ENCODE measurements around the gene MRPL48. TPM values are rescaled to one million over a fixed set of nuclear protein-coding genes. Genes with fewer than 3 reads are reported as not detected.

MRPL48 gene
- total and polyA plus RNA-seq, 10 donors, result 10.7 to 46.6 (median 25.3) TPM

- Histone ChIP-seq H3K4me3 (no peak overlapping the region), H3K36me3 (peaks cover 0 to 61% (median 24%) of the 10 kb centered on the region in 6 donors), H3K9me3 (no peaks in the 10 kb centered on the region), H3K27ac (no peak overlapping the region), H3K27me3 (replicated peaks in 1 of 7) (no peaks in the 10 kb centered on the region), H3K4me1 (no peaks in the 10 kb centered on the region)
- DNase-seq, result no peak
- TF ChIP-seq, protein P1, sequence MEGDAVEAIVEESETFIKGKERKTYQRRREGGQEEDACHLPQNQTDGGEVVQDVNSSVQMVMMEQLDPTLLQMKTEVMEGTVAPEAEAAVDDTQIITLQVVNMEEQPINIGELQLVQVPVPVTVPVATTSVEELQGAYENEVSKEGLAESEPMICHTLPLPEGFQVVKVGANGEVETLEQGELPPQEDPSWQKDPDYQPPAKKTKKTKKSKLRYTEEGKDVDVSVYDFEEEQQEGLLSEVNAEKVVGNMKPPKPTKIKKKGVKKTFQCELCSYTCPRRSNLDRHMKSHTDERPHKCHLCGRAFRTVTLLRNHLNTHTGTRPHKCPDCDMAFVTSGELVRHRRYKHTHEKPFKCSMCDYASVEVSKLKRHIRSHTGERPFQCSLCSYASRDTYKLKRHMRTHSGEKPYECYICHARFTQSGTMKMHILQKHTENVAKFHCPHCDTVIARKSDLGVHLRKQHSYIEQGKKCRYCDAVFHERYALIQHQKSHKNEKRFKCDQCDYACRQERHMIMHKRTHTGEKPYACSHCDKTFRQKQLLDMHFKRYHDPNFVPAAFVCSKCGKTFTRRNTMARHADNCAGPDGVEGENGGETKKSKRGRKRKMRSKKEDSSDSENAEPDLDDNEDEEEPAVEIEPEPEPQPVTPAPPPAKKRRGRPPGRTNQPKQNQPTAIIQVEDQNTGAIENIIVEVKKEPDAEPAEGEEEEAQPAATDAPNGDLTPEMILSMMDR (IDR thresholded peaks at IDR 0.05 in 8 of 11, conservative IDR thresholded peaks at IDR 0.05 in 3 of 11), result no peak
- no peak for TF ChIP-seq POLR2AphosphoS5 (IDR thresholded peaks at IDR 0.05)
- TF ChIP-seq POLR2A (IDR thresholded peaks at IDR 0.05), result no peak
- intact Hi-C loops (cut with DNase I; ENCODE audit: low total_unique reads), result no loop called here
- WGBS, 5 donors, result 69 to 81% (median 80%) methylated on average over 4 of the region's 4 CpGs
These were observed 75.3 kb downstream of the MRPL48 start for GRCh38 chr11:73862986-73863385.

DNA sequence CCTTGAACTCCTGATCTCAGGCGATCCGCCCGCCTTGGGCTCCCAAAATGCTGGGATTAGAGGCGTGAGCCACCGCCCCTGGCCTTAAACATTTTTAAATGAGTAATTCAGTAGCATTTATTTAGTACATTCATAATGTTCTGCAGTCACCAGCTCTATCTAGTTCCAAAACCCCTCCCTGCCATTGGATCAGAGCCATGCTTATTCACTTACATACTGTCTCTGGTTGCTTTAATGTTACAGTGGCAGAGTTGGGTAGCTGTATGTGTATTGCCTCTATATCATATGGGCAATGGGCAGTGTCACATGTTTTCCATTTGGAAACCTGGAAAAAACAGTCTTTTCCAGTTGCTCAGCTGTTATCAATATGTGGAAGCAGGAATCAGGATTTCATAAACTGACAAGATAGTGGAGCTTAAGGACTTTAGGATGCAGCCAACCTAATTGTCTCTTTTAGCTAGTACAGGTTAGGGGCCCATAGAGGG, 78.5 kb downstream of the MRPL48 start:
- WGBS, 5 donors, result 93 to 99% (median 98%) methylated on average over 5 of the region's 5 CpGs
- Histone ChIP-seq H3K4me3 (no peak overlapping the region), H3K4me1 (no peaks in the 10 kb centered on the region), H3K27me3 (replicated peaks in 1 of 7) (no peaks in the 10 kb centered on the region), H3K9me3 (no peaks in the 10 kb centered on the region), H3K27ac (no peak overlapping the region), H3K36me3 (peaks cover 0 to 69% (median 29%) of the 10 kb centered on the region in 6 donors)
- intact Hi-C loops (cut with DNase I; ENCODE audit: low total_unique reads), result no loop called here
- TF ChIP-seq POLR2AphosphoS5 (IDR thresholded peaks at IDR 0.05) (no peak), POLR2A (IDR thresholded peaks at IDR 0.05) (no peak)
- TF ChIP-seq, protein P1 (IDR thresholded peaks at IDR 0.05 in 8 of 11, conservative IDR thresholded peaks at IDR 0.05 in 3 of 11), result no peak
- DNase-seq, result no peak

GRCh38 chr11:73866586-73866996, 78.9 kb downstream of the MRPL48 start:
- WGBS, 5 donors, result 51 to 87% (median 80%) methylated on average over 2 of the region's 2 CpGs
- Histone ChIP-seq H3K36me3 (peaks cover 0 to 69% (median 31%) of the 10 kb centered on the region in 6 donors), H3K4me1 (no peaks in the 10 kb centered on the region), H3K27me3 (replicated peaks in 1 of 7) (no peaks in the 10 kb centered on the region), H3K27ac (no peak overlapping the region), H3K9me3 (no peaks in the 10 kb centered on the region), H3K4me3 (no peak overlapping the region)
- DNase-seq, result no peak
- no peak for TF ChIP-seq POLR2AphosphoS5 (IDR thresholded peaks at IDR 0.05)
- TF ChIP-seq, protein P1 (IDR thresholded peaks at IDR 0.05 in 8 of 11, conservative IDR thresholded peaks at IDR 0.05 in 3 of 11), result no peak
- TF ChIP-seq POLR2A (IDR thresholded peaks at IDR 0.05), result no peak
- intact Hi-C loops (cut with DNase I; ENCODE audit: low total_unique reads), result no loop called here

- Histone ChIP-seq H3K4me3 (no peak overlapping the region), H3K27ac (no peak overlapping the region), H3K36me3 (peaks cover 0 to 69% (median 45%) of the 10 kb centered on the region in 6 donors), H3K4me1 (peaks cover 0 to 9% (median 2%) of the 10 kb centered on the region in 6 donors), H3K27me3 (replicated peaks in 1 of 7) (no peaks in the 10 kb centered on the region), H3K9me3 (no peaks in the 10 kb centered on the region)
- intact Hi-C loops (cut with DNase I; ENCODE audit: low total_unique reads), result no loop called here
- no peak for DNase-seq
- WGBS, 5 donors, result 52 to 78% (median 73%) methylated on average over 1 of the region's 1 CpG
- TF ChIP-seq POLR2AphosphoS5 (IDR thresholded peaks at IDR 0.05) (peak in 1 of 3 donors; percentile 19), POLR2A (IDR thresholded peaks at IDR 0.05) (no peak)
These were observed 81.8 kb downstream of the MRPL48 start for GRCh38 chr11:73869332-73869949.
